Nephron progenitor cell (in vitro differentiated cells): ENCODE measurements around the gene BSCL2.

Experiments
- DNase-seq: peaks from one replicate; pipeline ENCODE4 v3.0.0; 2021
- H3K27ac Mint-ChIP-seq: 2 replicates; pipeline ENCODE4 v1.8.0; 2021; ENCODE audit warnings: mild to moderate bottlenecking, moderate library complexity, mixed read lengths
- H3K27me3 Mint-ChIP-seq: 2 replicates; pipeline ENCODE4 v1.8.0; 2021; ENCODE audit warnings: mild to moderate bottlenecking, low read depth, mixed read lengths; ENCODE audit not compliant: poor library complexity
- H3K36me3 Mint-ChIP-seq: 2 replicates; pipeline ENCODE4 v1.8.0; 2021; ENCODE audit warnings: low read depth, mixed read lengths
- H3K4me1 Mint-ChIP-seq: 2 replicates; pipeline ENCODE4 v1.8.0; 2021; ENCODE audit warnings: mixed read lengths
- H3K4me3 Mint-ChIP-seq: 2 replicates; pipeline ENCODE4 v1.8.0; 2021; ENCODE audit warnings: mild to moderate bottlenecking, moderate library complexity, mixed read lengths
- H3K9me3 Mint-ChIP-seq: 2 replicates; pipeline ENCODE4 v1.8.0; 2021; ENCODE audit warnings: mild to moderate bottlenecking, moderate library complexity, mixed read lengths
- CTCF ChIP-seq: fragments of 200-600 bp; sonication (generic); IDR thresholded peaks from 2 replicates; pipeline ENCODE4 v1.5.0; 2021; ENCODE audit warnings: antibody characterized with exemption

BSCL2 gene

GRCh38 chr11:62644220-62644619 lies 63.0 kb downstream of the BSCL2 start:
- no peak for DNase-seq
- peaks cover 6% of the 10 kb centered on the region for H3K27me3 Mint-ChIP-seq
- peaks cover 35% of the 10 kb centered on the region for H3K4me1 Mint-ChIP-seq
- peaks cover 32% of the 10 kb centered on the region for H3K36me3 Mint-ChIP-seq
- no peak for TF ChIP-seq CTCF
- no peaks in the 10 kb centered on the region for H3K9me3 Mint-ChIP-seq
- peak overlapping the region; percentile 39 for H3K27ac Mint-ChIP-seq
- H3K4me3 Mint-ChIP-seq = peak overlapping the region; percentile 68
